CD14-positive monocyte (primary cell): ENCODE measurements around the gene MGME1. TPM values are rescaled to one million over a fixed set of nuclear protein-coding genes. Genes with fewer than 3 reads are reported as not detected.

Source experiments
- DNase-seq, 3 donors: peaks; one replicate each; pipeline ENCODE4 v3.0.0-alpha.2; 2011 to 2022
- H2AFZ ChIP-seq: 2 replicates; pipeline ENCODE4 v1.6.0; 2012; ENCODE audit warnings: mild to moderate bottlenecking, low read depth, low read length, inconsistent platforms; ENCODE audit not compliant: insufficient read depth, poor library complexity, severe bottlenecking
- H3K27ac ChIP-seq, 2 donors: 1 replicate in 1 of 2; 2 replicates in 1 of 2; pipeline ENCODE4 v1.5.1; 2012 to 2013; ENCODE audit warnings: low read length in 2 of 2, control low read depth in 1 of 2, inconsistent platforms in 1 of 2, low read depth in 1 of 2, mild to moderate bottlenecking in 1 of 2
- H3K27me3 ChIP-seq, 2 donors: one replicate each; pipeline versions ENCODE4 v1.6.0 to v1.6.1; 2011 to 2013; ENCODE audit warnings: low read length in 2 of 2; ENCODE audit not compliant: control insufficient read depth in 2 of 2, insufficient read depth in 2 of 2
- H3K36me3 ChIP-seq, 2 donors: replicated peaks in 1 of 2; 1 replicate in 1 of 2; 2 replicates in 1 of 2; pipeline versions ENCODE4 v1.5.1 to v1.6.1; 2012 to 2013; ENCODE audit warnings: low read length in 2 of 2, control low read depth in 1 of 2, inconsistent platforms in 1 of 2, mild to moderate bottlenecking in 1 of 2; ENCODE audit not compliant: insufficient read depth in 2 of 2, control insufficient read depth in 1 of 2
- H3K4me1 ChIP-seq, 2 donors: 1 replicate in 1 of 2; 2 replicates in 1 of 2; pipeline versions ENCODE4 v1.5.1 to v1.6.1; 2012 to 2013; ENCODE audit warnings: low read length in 2 of 2, control low read depth in 1 of 2, inconsistent platforms in 1 of 2, mild to moderate bottlenecking in 1 of 2, moderate library complexity in 1 of 2; ENCODE audit not compliant: insufficient read depth in 2 of 2, control insufficient read depth in 1 of 2
- H3K4me2 ChIP-seq: replicated peaks from 2 replicates; pipeline ENCODE3; 2012; ENCODE audit warnings: low read length, moderate library complexity, mild to moderate bottlenecking; ENCODE audit not compliant: poor library complexity, severe bottlenecking; ENCODE audit errors: extremely low read depth
- H3K4me3 ChIP-seq, 3 experiments: fragments of 200-600 bp in 1 of 3; sonication (generic) in 1 of 3; replicated peaks in 1 of 3; 1 replicate in 2 of 3; 2 replicates in 1 of 3; pipeline ENCODE4 v1.5.1; 2011 to 2013; ENCODE audit warnings: low read length in 3 of 3, mild to moderate bottlenecking in 3 of 3, control low read depth in 2 of 3, low read depth in 2 of 3, inconsistent platforms in 1 of 3, moderate library complexity in 1 of 3
- H3K79me2 ChIP-seq: 2 replicates; pipeline ENCODE4 v1.6.0; 2012; ENCODE audit warnings: mild to moderate bottlenecking, control low read depth, inconsistent platforms, low read length, moderate library complexity; ENCODE audit not compliant: insufficient read depth
- H3K9ac ChIP-seq: 2 replicates; pipeline ENCODE4 v1.6.0; 2017; ENCODE audit warnings: low read length, mild to moderate bottlenecking; ENCODE audit not compliant: insufficient read depth, poor library complexity, severe bottlenecking
- H3K9me3 ChIP-seq, 2 donors: replicated peaks in 1 of 2; 1 replicate in 1 of 2; 2 replicates in 1 of 2; pipeline versions ENCODE4 v1.5.1 to v1.6.1; 2012 to 2013; ENCODE audit warnings: low read length in 2 of 2, control low read depth in 1 of 2; ENCODE audit not compliant: control insufficient read depth in 1 of 2, insufficient read depth in 1 of 2
- H4K20me1 ChIP-seq: 2 replicates; pipeline ENCODE4 v1.6.0; 2012; ENCODE audit warnings: mild to moderate bottlenecking, low read length, control low read depth, moderate library complexity; ENCODE audit not compliant: insufficient read depth
- H3K27ac Mint-ChIP-seq, 7 donors: one replicate each; pipeline ENCODE4 v1.8.0; 2020; ENCODE audit warnings: mild to moderate bottlenecking in 7 of 7, mixed read lengths in 7 of 7, moderate library complexity in 6 of 7, inconsistent platforms in 2 of 7
- H3K27me3 Mint-ChIP-seq, 3 donors: one replicate each; pipeline ENCODE4 v1.8.0; 2021 to 2022; ENCODE audit warnings: low read depth in 3 of 3, mild to moderate bottlenecking in 3 of 3, mixed read lengths in 3 of 3, moderate library complexity in 3 of 3, inconsistent platforms in 1 of 3
- H3K36me3 Mint-ChIP-seq, 2 donors: one replicate each; pipeline ENCODE4 v1.8.0; 2020; ENCODE audit warnings: mixed read lengths in 2 of 2, inconsistent platforms in 1 of 2, mild to moderate bottlenecking in 1 of 2
- H3K4me1 Mint-ChIP-seq: one replicate; pipeline ENCODE4 v1.8.0; 2020; ENCODE audit warnings: mild to moderate bottlenecking, mixed read lengths
- H3K4me3 Mint-ChIP-seq, 2 donors: one replicate each; pipeline ENCODE4 v1.8.0; 2020; ENCODE audit warnings: mild to moderate bottlenecking in 2 of 2, mixed read lengths in 2 of 2, moderate library complexity in 1 of 2
- H3K9me3 Mint-ChIP-seq, 7 donors: one replicate each; pipeline ENCODE4 v1.8.0; 2020 to 2022; ENCODE audit warnings: mixed read lengths in 7 of 7, mild to moderate bottlenecking in 6 of 7, moderate library complexity in 6 of 7, inconsistent platforms in 2 of 7
- CTCF ChIP-seq: fragments of 200-600 bp; IDR thresholded peaks from one replicate; pipeline ENCODE4 v1.8.0; 2022; ENCODE audit warnings: antibody characterized with exemption, mild to moderate bottlenecking
- WGBS: methylation state at CpG from one replicate; pipeline ENCODE4 v1.1.5; 2013; ENCODE audit warnings: missing lambda C conversion rate; ENCODE audit not compliant: insufficient coverage; 5-methylcytosine and 5-hydroxymethylcytosine counted together
- intact Hi-C, 2 donors: fragments of 100-400 bp; cut with micrococcal nuclease; formaldehyde crosslinking; loops; one replicate each; pipeline versions ENCODE4 v1.15.0 to v1.15.1; 2023
- polyA plus RNA-seq, 3 donors: library from polyadenylated mRNA; depleted of rRNA in 1 of 3; unstranded in 2 of 3; stranded (reverse) in 1 of 3; fragments of 300-500 nt in 2 of 3; fragments of >200 nt in 1 of 3; fragmentation: Illumina TruSeq in 2 of 3; gene quantifications; 1 replicate in 2 of 3; 2 replicates in 1 of 3; pipeline ENCODE4 v1.2.3, GENCODE V29; 2012 to 2021

The MGME1 gene
- polyA plus RNA-seq, 3 donors = 2.5 to 20.1 (median 13.4) TPM

GRCh38 chr20:17999566-17999965 lies 30.7 kb downstream of the MGME1 start:
- H3K9ac ChIP-seq = no peak overlapping the region
- intact Hi-C loops = loop anchor here (5.0 kb wide), 2 partner anchors 37 to 492 kb away; no protein-coding TSS in a partner anchor
- no peak overlapping the region for H3K4me2 ChIP-seq
- no peaks in the 10 kb centered on the region for H3K9me3 ChIP-seq
- 84% methylated on average over 3 of the region's 4 CpGs for WGBS
- no peak for TF ChIP-seq CTCF
- H3K4me3 ChIP-seq = no peak overlapping the region
- no peaks in the 10 kb centered on the region for H3K4me1 ChIP-seq
- H3K36me3 ChIP-seq = no peaks in the 10 kb centered on the region
- H3K27ac ChIP-seq = no peak overlapping the region
- no peak overlapping the region for H2AFZ ChIP-seq
- DNase-seq = no peak
- Mint-ChIP-seq H3K36me3 (no peaks in the 10 kb centered on the region), H3K9me3 (no peaks in the 10 kb centered on the region), H3K27me3 (peaks cover 0 to 1% (median 1%) of the 10 kb centered on the region in 3 donors), H3K4me3 (no peak overlapping the region), H3K4me1 (peaks cover 19% of the 10 kb centered on the region), H3K27ac (no peak overlapping the region)
- H4K20me1 ChIP-seq = no peaks in the 10 kb centered on the region
- H3K79me2 ChIP-seq = no peaks in the 10 kb centered on the region
- H3K27me3 ChIP-seq = no peaks in the 10 kb centered on the region

DNA sequence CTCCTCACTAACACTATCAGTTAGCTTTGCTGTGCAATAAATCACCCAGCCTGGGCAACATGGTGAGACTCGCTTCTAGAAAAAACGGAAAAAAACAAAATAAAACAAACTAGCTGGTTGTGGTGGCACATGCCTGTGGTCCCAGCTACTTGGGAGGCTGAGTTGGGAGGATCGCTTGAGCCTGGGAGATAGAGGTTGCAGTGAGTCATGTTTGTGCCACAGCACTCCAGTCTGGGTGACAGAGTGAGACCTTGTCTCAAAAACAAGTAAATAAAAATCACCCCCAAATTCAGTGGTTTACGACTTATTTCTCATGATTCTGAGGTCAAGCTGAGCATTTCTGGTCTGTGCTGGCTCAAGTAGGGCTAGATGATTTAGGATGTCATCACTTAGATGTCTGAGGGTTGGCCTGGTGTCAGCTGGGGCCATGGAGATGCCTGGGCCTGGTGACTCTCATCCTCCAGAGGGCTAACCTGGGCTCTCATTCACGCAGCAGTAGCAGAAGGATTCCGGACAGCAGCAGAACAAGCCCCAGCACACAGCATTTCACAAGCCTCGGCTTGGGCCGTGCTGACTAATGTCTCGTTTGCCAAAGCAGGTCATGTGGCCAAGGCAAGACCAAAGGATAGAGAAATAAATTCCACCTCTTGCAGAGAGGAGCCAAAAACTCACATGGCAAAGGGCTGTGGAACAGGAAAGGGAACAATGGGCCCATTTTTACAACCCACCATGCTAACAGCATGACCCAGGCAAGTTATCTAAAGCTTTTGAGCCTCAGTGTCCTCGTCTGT lies 32.5 kb downstream of the MGME1 start:
- Histone ChIP-seq H3K36me3 (no peaks in the 10 kb centered on the region), H3K27me3 (no peaks in the 10 kb centered on the region), H2AFZ (no peak overlapping the region), H3K9me3 (no peaks in the 10 kb centered on the region), H3K4me2 (no peak overlapping the region), H3K9ac (no peak overlapping the region), H3K4me1 (no peaks in the 10 kb centered on the region), H3K4me3 (no peak overlapping the region), H3K79me2 (no peaks in the 10 kb centered on the region), H3K27ac (no peak overlapping the region), H4K20me1 (no peaks in the 10 kb centered on the region)
- Mint-ChIP-seq H3K27ac (peak overlapping the region in 1 of 7 donors; percentile 60), H3K36me3 (no peaks in the 10 kb centered on the region), H3K9me3 (no peaks in the 10 kb centered on the region), H3K4me1 (peaks cover 21% of the 10 kb centered on the region), H3K4me3 (no peak overlapping the region), H3K27me3 (peaks cover 0 to 1% (median 1%) of the 10 kb centered on the region in 3 donors)
- intact Hi-C loops = no loop called here
- no peak for DNase-seq
- 93% methylated on average over 2 of the region's 10 CpGs for WGBS
- no peak for TF ChIP-seq CTCF
